ENCODE data around the gene MYL6. TPM values are rescaled to one million over a fixed set of nuclear protein-coding genes. Genes with fewer than 3 reads are reported as not detected.
A peak's percentile ranks its signal among the peaks of the same experiment; 100 is the strongest.

Gene MYL6
- total and polyA plus RNA-seq, 9 of the 15 experiments (the other 6 are each of a cell fraction or from before 2014, with no cell fraction given), result 557 to 1,664 (median 958) TPM

GRCh38 chr12:56157201-56158028 is 744 bp upstream of the MYL6 start (continued):
- TF ChIP-seq RAD51 (IDR thresholded peaks at IDR 0.05; ENCODE audit: borderline replicate concordance, low read depth), result no peak
- peak; percentile 88 for TF ChIP-seq L3MBTL2 (IDR thresholded peaks at IDR 0.05)
- TF ChIP-seq TRIM24 (IDR thresholded peaks at IDR 0.05), result 0 out of 4 replicates have a peak, but pooled peaks of 1 of the 2 experiments have one; percentile 15
- no peak for TF ChIP-seq SMARCA4 (IDR thresholded peaks at IDR 0.05)
- TF ChIP-seq FOXK2 (conservative IDR thresholded peaks at IDR 0.05 in 1 of 2, IDR thresholded peaks at IDR 0.05 in 1 of 2; ENCODE audit: low read depth in 2 of 2), result no peak
- no peak for TF ChIP-seq ZNF778 (CRISPR knock-in tag; IDR thresholded peaks at IDR 0.05)
- no peak for TF ChIP-seq MLX (CRISPR knock-in tag; conservative IDR thresholded peaks at IDR 0.05)
- no peak for TF ChIP-seq ATF1 (CRISPR knock-in tag; IDR thresholded peaks at IDR 0.05)
- TF ChIP-seq ATF1 (tag; IDR thresholded peaks at IDR 0.05), result no peak
- no peak for TF ChIP-seq ZNF76 (CRISPR knock-in tag; IDR thresholded peaks at IDR 0.05; ENCODE audit: borderline replicate concordance)
- TF ChIP-seq ZC3H8 (IDR thresholded peaks at IDR 0.05), result no peak
- TF ChIP-seq ATF4 (CRISPR knock-in tag; IDR thresholded peaks at IDR 0.05), result no peak
- TF ChIP-seq ZNF41 (CRISPR knock-in tag; conservative IDR thresholded peaks at IDR 0.05), result no peak
- no peak for TF ChIP-seq ATF2 (CRISPR knock-in tag; IDR thresholded peaks at IDR 0.05)
- no peak for TF ChIP-seq TAF1 (IDR thresholded peaks at IDR 0.05; ENCODE audit: control insufficient read depth, extremely low read depth, insufficient read depth, low read length, severe bottlenecking)
- no peak for TF ChIP-seq ZNF280A (IDR thresholded peaks at IDR 0.05; ENCODE audit: low read depth, partially characterized antibody)
- no peak for TF ChIP-seq SIN3A (IDR thresholded peaks at IDR 0.05; ENCODE audit: borderline replicate concordance in 2 of 2, control insufficient read depth in 1 of 2, low read depth in 2 of 2, low read length in 2 of 2)
- no peak for TF ChIP-seq ARHGAP35 (IDR thresholded peaks at IDR 0.05; ENCODE audit: partially characterized antibody)
- TF ChIP-seq ZNF121 (CRISPR knock-in tag; conservative IDR thresholded peaks at IDR 0.05), result peak; percentile 87
- TF ChIP-seq NFE2 (IDR thresholded peaks at IDR 0.05; ENCODE audit: low read depth), result 0 out of 2 replicates have a peak, but pooled peaks have one; percentile 1
- no peak for TF ChIP-seq GATAD2A (IDR thresholded peaks at IDR 0.05)
- TF ChIP-seq PML (IDR thresholded peaks at IDR 0.05; ENCODE audit: low read length), result no peak
- TF ChIP-seq ZNF274 (IDR thresholded peaks at IDR 0.05; ENCODE audit: borderline replicate concordance, low read depth, low read length), result no peak
- no peak for TF ChIP-seq TAF9B (IDR thresholded peaks at IDR 0.05; ENCODE audit: partially characterized antibody)
- TF ChIP-seq FOXJ3 (CRISPR knock-in tag; IDR thresholded peaks at IDR 0.05), result no peak
- TF ChIP-seq MAFF (IDR thresholded peaks at IDR 0.05; ENCODE audit: low read length), result no peak
- no peak for TF ChIP-seq E2F3 (CRISPR knock-in tag; IDR thresholded peaks at IDR 0.05)

Data from K562 (cell line).